Upper lobe of left lung (tissue), 4 donors: ENCODE measurements around the gene C17orf107.

Source experiments
- CTCF ChIP-seq, 6 experiments: fragments of 450-650 bp in 4 of 6; fragments of 200-600 bp in 2 of 6; sonication (generic) in 2 of 6; IDR thresholded peaks; one replicate each; pipeline ENCODE4 v1.5.1; 2016 to 2019; ENCODE audit warnings: antibody characterized with exemption in 6 of 6
- EP300 ChIP-seq, 4 donors: sonication (generic); formaldehyde crosslinking; IDR thresholded peaks; one replicate each; pipeline ENCODE4 v1.5.1; 2017; ENCODE audit warnings: antibody characterized with exemption in 4 of 4, control low read depth in 2 of 4
- POLR2A ChIP-seq, 4 donors: fragments of 450-650 bp; IDR thresholded peaks; one replicate each; pipeline ENCODE4 v1.5.1; 2016 to 2017; ENCODE audit warnings: antibody characterized with exemption in 4 of 4, mild to moderate bottlenecking in 2 of 4

GRCh38 chr17:4913994-4914393, 14.7 kb downstream of the C17orf107 start:
- TF ChIP-seq CTCF (IDR thresholded peaks at IDR 0.05) = no peak
- no peak for TF ChIP-seq POLR2A (IDR thresholded peaks at IDR 0.05)
- no peak for TF ChIP-seq EP300 (IDR thresholded peaks at IDR 0.05)
